GM18909 (cell line): ENCODE results near the gene GUCY1A2.
"Not testable (repeated sequence)": the region's sequence is repeated elsewhere in the genome, so short reads cannot be mapped to it uniquely, and the experiment has no call there.

ENCODE experiments used
- ATAC-seq: cut with Tn5 transposase; IDR thresholded peaks from one replicate; pipeline ENCODE4 v1.9.1; 2021; ENCODE audit warnings: mild to moderate bottlenecking; ENCODE audit not compliant: unreplicated experiment, poor library complexity

GUCY1A2 gene

GRCh38 chr11:106957030-106957482, 61.2 kb downstream of the GUCY1A2 start:
- no peak for ATAC-seq

- no peak for ATAC-seq
Measured at GRCh38 chr11:106950067-106950491, 68.2 kb downstream of the GUCY1A2 start.

- no peak for ATAC-seq
Measured at GRCh38 chr11:106943089-106943488, 75.2 kb downstream of the GUCY1A2 start.

- ATAC-seq, result no peak
Measured at GRCh38 chr11:106939157-106939556, 79.1 kb downstream of the GUCY1A2 start.

GRCh38 chr11:106937111-106937510, 81.2 kb downstream of the GUCY1A2 start:
- ATAC-seq, result no peak

- no peak for ATAC-seq
Measured at GRCh38 chr11:106925245-106925644, 93.0 kb downstream of the GUCY1A2 start.

GRCh38 chr11:106920899-106921509, 97.3 kb downstream of the GUCY1A2 start:
- ATAC-seq, result no peak

GRCh38 chr11:106917973-106918372, 100.3 kb downstream of the GUCY1A2 start:
- peak; percentile 85 for ATAC-seq

GRCh38 chr11:106914409-106914808, 103.9 kb downstream of the GUCY1A2 start:
- no peak for ATAC-seq

- ATAC-seq, result no peak
Measured at GRCh38 chr11:106913141-106913540, 105.1 kb downstream of the GUCY1A2 start.

GRCh38 chr11:106904826-106905225, 113.5 kb downstream of the GUCY1A2 start:
- no peak for ATAC-seq

- ATAC-seq, result no peak
Measured at GRCh38 chr11:106889718-106890117, 128.6 kb downstream of the GUCY1A2 start.

GRCh38 chr11:106888386-106888785, 129.9 kb downstream of the GUCY1A2 start:
- ATAC-seq, result no peak

- not testable (repeated sequence) for ATAC-seq
Measured at GRCh38 chr11:106883693-106884092, 134.6 kb downstream of the GUCY1A2 start.

- no peak for ATAC-seq
Measured at GRCh38 chr11:106879832-106880546, 138.3 kb downstream of the GUCY1A2 start.

GRCh38 chr11:106879029-106879428, 139.2 kb downstream of the GUCY1A2 start:
- ATAC-seq, result no peak

GRCh38 chr11:106875013-106875412, 143.3 kb downstream of the GUCY1A2 start:
- no peak for ATAC-seq

- no peak for ATAC-seq
Measured at GRCh38 chr11:106872246-106872645, 146.0 kb downstream of the GUCY1A2 start.

GRCh38 chr11:106858200-106858599, 160.1 kb downstream of the GUCY1A2 start:
- ATAC-seq, result no peak

- ATAC-seq, result no peak
Measured at GRCh38 chr11:106856566-106856965, 161.7 kb downstream of the GUCY1A2 start.

- ATAC-seq, result no peak
Measured at GRCh38 chr11:106854429-106854828, 163.8 kb downstream of the GUCY1A2 start.

GRCh38 chr11:106853850-106854401, 164.3 kb downstream of the GUCY1A2 start:
- ATAC-seq, result no peak
